Measurements from ENCODE around the gene ULK3.
A peak's percentile ranks its signal among the peaks of the same experiment; 100 is the strongest.

ULK3 gene

DNA sequence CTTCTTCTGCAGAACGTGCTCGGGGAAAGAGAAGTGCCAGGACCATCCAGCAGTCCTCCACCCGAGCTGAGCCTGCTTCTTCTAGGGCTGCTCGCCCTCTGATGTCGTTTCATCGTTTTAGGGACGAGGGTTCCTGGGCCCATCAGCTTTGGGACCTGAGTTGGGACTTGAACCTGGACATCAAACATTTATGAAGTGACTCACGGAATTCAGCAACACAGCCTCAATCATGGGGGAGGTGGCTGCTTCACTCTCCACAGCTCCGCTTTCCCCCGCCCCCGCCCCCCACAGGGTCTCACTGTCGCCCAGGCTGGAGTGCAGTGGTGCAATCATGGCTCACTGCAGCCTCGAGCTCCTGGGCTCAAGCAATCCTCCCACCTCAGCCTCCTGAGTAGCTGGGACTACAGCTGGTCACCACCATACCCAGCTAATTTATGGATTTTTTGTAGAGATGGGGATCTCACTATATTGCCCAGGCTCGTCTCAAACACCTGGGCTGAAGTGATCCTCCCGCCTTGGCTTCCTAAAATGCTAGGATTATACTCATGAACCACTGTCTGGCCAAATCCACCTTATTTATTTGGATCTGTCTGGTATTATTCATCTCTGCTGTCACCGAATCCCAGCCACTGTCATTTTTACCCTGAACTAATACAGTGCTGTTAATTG, 30.9 kb upstream of the ULK3 start:
- Mint-ChIP-seq H3K27ac (peak overlapping the region; percentile 90), H3K4me3 (peak overlapping the region; percentile 93), H3K4me1 (ENCODE audit: low read depth) (peaks cover 44% of the 10 kb centered on the region), H3K9me3 (no peaks in the 10 kb centered on the region), H3K36me3 (ENCODE audit: low read depth) (peaks cover 24% of the 10 kb centered on the region), H3K27me3 (no peaks in the 10 kb centered on the region)
- DNase-seq = no peak

- H3K36me3 Mint-ChIP-seq (ENCODE audit: low read depth) = peaks cover 29% of the 10 kb centered on the region
- H3K27ac Mint-ChIP-seq = peak within 1 kb of the TSS; percentile 91
- H3K9me3 Mint-ChIP-seq = no peaks in the 10 kb centered on the region
- peak within 1 kb of the TSS; percentile 93 for H3K4me3 Mint-ChIP-seq
- H3K27me3 Mint-ChIP-seq = no peaks in the 10 kb centered on the region
- DNase-seq = peak; percentile 95
- peaks cover 50% of the 10 kb centered on the region for H3K4me1 Mint-ChIP-seq (ENCODE audit: low read depth)
Measured at GRCh38 chr15:74873036-74873755, 30.2 kb upstream of the ULK3 start, which contains the start of gene SCAMP2. Gene SCAMP2, minus strand, starts transcription at chr15:74873365. Its CDS starts 110 bp downstream, at chr15:74873255.

GRCh38 chr15:74872702-74873035, 29.7 kb upstream of the ULK3 start:
- peaks cover 34% of the 10 kb centered on the region for H3K36me3 Mint-ChIP-seq (ENCODE audit: low read depth)
- peak overlapping the region; percentile 91 for H3K27ac Mint-ChIP-seq
- peaks cover 56% of the 10 kb centered on the region for H3K4me1 Mint-ChIP-seq (ENCODE audit: low read depth)
- DNase-seq = no peak
- peak overlapping the region; percentile 93 for H3K4me3 Mint-ChIP-seq
- no peaks in the 10 kb centered on the region for H3K27me3 Mint-ChIP-seq
- no peaks in the 10 kb centered on the region for H3K9me3 Mint-ChIP-seq

DNA sequence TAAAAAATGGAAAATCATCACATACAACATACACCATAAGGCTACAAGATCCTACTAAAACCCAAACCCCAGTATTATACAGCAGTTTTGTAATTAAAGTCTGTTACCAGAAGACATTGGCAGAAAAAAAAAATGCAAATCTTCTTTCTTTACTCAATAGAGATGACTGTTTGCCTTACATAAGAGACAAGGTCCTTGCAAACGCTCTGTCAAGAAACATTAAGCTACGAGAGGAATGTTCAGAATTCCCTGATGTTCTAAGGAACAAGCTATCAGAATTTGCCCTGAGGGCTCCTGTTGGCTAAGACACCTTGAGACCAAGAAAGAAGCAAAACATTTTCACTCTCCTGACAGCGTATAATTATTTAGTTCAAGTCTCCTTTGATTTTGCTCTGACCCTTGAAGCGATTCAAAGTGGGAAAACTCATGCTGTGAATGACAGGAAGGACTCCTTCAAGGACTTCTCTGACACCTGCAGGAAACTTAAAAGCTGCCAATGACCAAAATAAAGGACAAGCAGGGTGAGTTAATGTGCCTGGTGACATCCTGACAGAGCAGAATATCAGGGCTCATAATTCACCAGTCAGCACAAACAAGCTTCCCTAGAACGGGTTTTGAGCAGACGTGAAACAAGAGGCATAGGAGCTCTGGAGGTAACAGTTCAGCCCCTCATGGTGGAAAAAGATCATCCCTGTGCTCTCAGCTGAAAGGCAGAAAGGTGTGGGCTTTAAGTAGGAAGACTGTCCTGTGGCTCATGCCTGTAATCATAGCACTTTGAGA, 27.7 kb upstream of the ULK3 start:
- H3K36me3 Mint-ChIP-seq (ENCODE audit: low read depth) = peaks cover 53% of the 10 kb centered on the region
- no peaks in the 10 kb centered on the region for H3K27me3 Mint-ChIP-seq
- DNase-seq = no peak
- H3K27ac Mint-ChIP-seq = peak overlapping the region; percentile 91
- H3K9me3 Mint-ChIP-seq = no peaks in the 10 kb centered on the region
- peaks cover 75% of the 10 kb centered on the region for H3K4me1 Mint-ChIP-seq (ENCODE audit: low read depth)
- peak overlapping the region; percentile 93 for H3K4me3 Mint-ChIP-seq

GRCh38 chr15:74869726-74870407, 26.9 kb upstream of the ULK3 start:
- no peaks in the 10 kb centered on the region for H3K27me3 Mint-ChIP-seq
- peaks cover 81% of the 10 kb centered on the region for H3K4me1 Mint-ChIP-seq (ENCODE audit: low read depth)
- H3K4me3 Mint-ChIP-seq = peak overlapping the region; percentile 93
- no peak for DNase-seq
- peaks cover 57% of the 10 kb centered on the region for H3K36me3 Mint-ChIP-seq (ENCODE audit: low read depth)
- H3K9me3 Mint-ChIP-seq = no peaks in the 10 kb centered on the region
- peak overlapping the region; percentile 91 for H3K27ac Mint-ChIP-seq

- DNase-seq = no peak
- Mint-ChIP-seq H3K4me3 (peak overlapping the region; percentile 93), H3K27ac (peak overlapping the region; percentile 91), H3K36me3 (ENCODE audit: low read depth) (peaks cover 59% of the 10 kb centered on the region), H3K9me3 (no peaks in the 10 kb centered on the region), H3K4me1 (ENCODE audit: low read depth) (peaks cover 84% of the 10 kb centered on the region), H3K27me3 (no peaks in the 10 kb centered on the region)
Measured at GRCh38 chr15:74869372-74869725, 26.4 kb upstream of the ULK3 start.

DNA sequence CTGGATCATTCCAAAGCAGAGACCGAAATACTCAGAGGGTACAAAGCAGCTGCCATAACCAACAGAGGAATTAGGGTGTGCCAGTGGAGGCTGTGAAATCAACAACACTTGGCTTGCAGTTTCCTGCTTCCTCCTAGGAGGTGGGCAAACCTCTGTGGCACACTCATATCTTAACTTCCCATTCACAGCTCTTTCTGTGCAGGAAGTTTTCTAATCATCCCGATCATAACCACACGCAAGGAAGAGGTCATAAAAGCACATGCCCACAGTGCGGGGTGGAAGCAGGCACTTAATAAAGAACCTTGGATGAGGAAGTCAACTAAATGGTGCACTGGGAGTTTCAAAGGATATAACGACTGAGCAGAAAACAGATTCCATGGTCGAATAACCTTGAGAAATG, 25.1 kb upstream of the ULK3 start:
- H3K36me3 Mint-ChIP-seq (ENCODE audit: low read depth) = peaks cover 65% of the 10 kb centered on the region
- no peaks in the 10 kb centered on the region for H3K9me3 Mint-ChIP-seq
- peak overlapping the region; percentile 32 for H3K4me3 Mint-ChIP-seq
- peaks cover 88% of the 10 kb centered on the region for H3K4me1 Mint-ChIP-seq (ENCODE audit: low read depth)
- no peaks in the 10 kb centered on the region for H3K27me3 Mint-ChIP-seq
- peak overlapping the region; percentile 90 for H3K27ac Mint-ChIP-seq
- DNase-seq = no peak

- Mint-ChIP-seq H3K27ac (peak overlapping the region; percentile 90), H3K27me3 (no peaks in the 10 kb centered on the region), H3K4me3 (peak overlapping the region; percentile 32), H3K4me1 (ENCODE audit: low read depth) (peaks cover 88% of the 10 kb centered on the region), H3K9me3 (no peaks in the 10 kb centered on the region), H3K36me3 (ENCODE audit: low read depth) (peaks cover 60% of the 10 kb centered on the region)
- DNase-seq = no peak
Measured at GRCh38 chr15:74867466-74868038, 24.6 kb upstream of the ULK3 start.

GRCh38 chr15:74866090-74866489, 23.1 kb upstream of the ULK3 start:
- Mint-ChIP-seq H3K27me3 (no peaks in the 10 kb centered on the region), H3K36me3 (ENCODE audit: low read depth) (peaks cover 59% of the 10 kb centered on the region), H3K9me3 (no peaks in the 10 kb centered on the region), H3K27ac (peak overlapping the region; percentile 78), H3K4me3 (no peak overlapping the region), H3K4me1 (ENCODE audit: low read depth) (peaks cover 80% of the 10 kb centered on the region)
- DNase-seq = no peak

DNA sequence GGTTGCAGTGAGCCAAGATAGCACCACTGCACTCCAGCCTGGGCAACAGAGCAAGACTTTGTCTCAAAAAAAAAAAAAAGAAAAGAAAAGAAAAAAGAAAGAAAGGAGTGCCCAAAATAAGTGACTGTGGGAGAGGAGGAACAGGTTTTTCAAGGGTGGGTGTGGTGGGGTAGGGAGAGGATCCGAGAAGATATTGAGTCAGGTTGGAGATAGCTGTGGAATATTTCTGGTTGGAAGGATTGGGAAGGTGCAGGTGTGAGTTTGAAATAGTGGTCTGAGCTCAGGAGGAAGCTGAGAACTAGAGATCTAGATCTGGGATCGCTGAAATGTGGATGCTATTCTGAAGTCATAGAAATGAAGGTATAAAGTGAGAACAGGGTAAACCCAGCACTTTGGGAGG, 22.4 kb upstream of the ULK3 start:
- peaks cover 54% of the 10 kb centered on the region for H3K36me3 Mint-ChIP-seq (ENCODE audit: low read depth)
- H3K4me1 Mint-ChIP-seq (ENCODE audit: low read depth) = peaks cover 73% of the 10 kb centered on the region
- no peaks in the 10 kb centered on the region for H3K9me3 Mint-ChIP-seq
- DNase-seq = no peak
- H3K27ac Mint-ChIP-seq = peak overlapping the region; percentile 89
- H3K27me3 Mint-ChIP-seq = no peaks in the 10 kb centered on the region
- H3K4me3 Mint-ChIP-seq = no peak overlapping the region

GRCh38 chr15:74864296-74864695, 21.3 kb upstream of the ULK3 start:
- Mint-ChIP-seq H3K4me3 (no peak overlapping the region), H3K4me1 (ENCODE audit: low read depth) (peaks cover 68% of the 10 kb centered on the region), H3K27ac (peak overlapping the region; percentile 73), H3K9me3 (no peaks in the 10 kb centered on the region), H3K27me3 (no peaks in the 10 kb centered on the region), H3K36me3 (ENCODE audit: low read depth) (peaks cover 47% of the 10 kb centered on the region)
- no peak for DNase-seq

DNA sequence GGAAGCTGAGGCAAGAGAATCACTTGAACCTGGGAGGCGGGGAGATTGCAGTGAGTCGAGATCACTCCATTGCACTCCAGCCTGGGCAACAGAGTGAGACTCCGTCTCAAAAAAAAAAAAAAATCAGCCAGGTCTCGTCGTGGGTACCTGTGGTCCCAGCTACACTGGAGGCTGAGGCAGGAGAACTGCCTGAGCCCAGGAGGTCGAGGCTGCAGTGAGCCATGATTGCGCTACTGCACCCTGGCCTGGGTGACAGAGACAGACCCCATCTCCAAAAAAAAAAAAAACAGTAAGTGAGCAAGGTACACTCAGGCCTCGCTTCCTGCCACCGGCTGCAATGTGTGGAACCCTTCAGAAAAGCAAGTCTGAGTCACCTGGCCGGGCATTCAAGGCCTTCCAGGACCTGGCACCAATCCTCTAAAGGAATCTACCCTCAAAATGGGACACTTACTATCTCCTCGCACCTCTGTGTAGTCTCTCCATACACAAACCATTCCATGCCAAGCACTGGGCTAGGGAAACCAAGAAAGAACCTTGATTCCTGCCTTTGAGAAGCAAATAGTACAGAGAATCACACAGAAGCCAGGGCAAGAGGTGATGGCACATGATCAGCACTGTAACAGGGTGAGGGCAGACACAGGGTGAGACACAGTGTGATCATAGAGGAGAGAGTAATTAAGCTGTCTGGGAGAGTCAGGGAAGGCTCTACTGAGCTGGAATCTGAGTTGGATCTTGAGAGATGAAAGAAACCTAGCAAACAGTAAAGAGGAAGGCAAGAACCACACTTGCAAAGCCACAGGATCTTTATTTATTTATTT, 20.5 kb upstream of the ULK3 start:
- Mint-ChIP-seq H3K27ac (peak overlapping the region; percentile 88), H3K9me3 (no peaks in the 10 kb centered on the region), H3K27me3 (no peaks in the 10 kb centered on the region), H3K4me3 (no peak overlapping the region), H3K4me1 (ENCODE audit: low read depth) (peaks cover 66% of the 10 kb centered on the region), H3K36me3 (ENCODE audit: low read depth) (peaks cover 48% of the 10 kb centered on the region)
- DNase-seq = no peak

- Mint-ChIP-seq H3K27ac (peak overlapping the region; percentile 79), H3K4me1 (ENCODE audit: low read depth) (peaks cover 46% of the 10 kb centered on the region), H3K27me3 (no peaks in the 10 kb centered on the region), H3K4me3 (no peak overlapping the region), H3K9me3 (no peaks in the 10 kb centered on the region), H3K36me3 (ENCODE audit: low read depth) (peaks cover 33% of the 10 kb centered on the region)
- no peak for DNase-seq
Measured at GRCh38 chr15:74858369-74858740, 15.4 kb upstream of the ULK3 start.

Measured in activated T-cell treated with anti-CD3 and anti-CD28 coated beads, Interleukin-2, amount 50 U/mL, for 24 hours (primary cell).